OCI-LY7 (cell line): ENCODE measurements around the gene SLC48A1. TPM values are rescaled to one million over a fixed set of nuclear protein-coding genes. Genes with fewer than 3 reads are reported as not detected.

Experiments used
- BruUV-seq: library from RNA; stranded (reverse); fragments of 400-500 nt; replicated peaks from 2 replicates; lab custom pipeline; 2021; lab: Mats Ljungman, UMichigan
- CTCF ChIA-PET: fragments of 300-600 bp; sonication (Branson Sonifier 250); formaldehyde crosslinking; loops from one replicate; lab custom pipeline; 2022; ENCODE audit warnings: antibody characterized with exemption; ENCODE audit not compliant: unreplicated experiment; lab: Charles Lee
- POLR2A ChIA-PET: fragments of 300-600 bp; sonication (Branson Sonifier 250); formaldehyde crosslinking; loops from one replicate; lab custom pipeline; 2022; ENCODE audit warnings: antibody characterized with exemption; lab: Charles Lee
- DNase-seq: peaks from one replicate; pipeline ENCODE4 v3.0.0-alpha.2; 2015; ENCODE audit warnings: low spot score
- H2AFZ ChIP-seq: fragments of 200-600 bp; sonication (generic), shearing (Covaris generic); 2 replicates; pipeline ENCODE4 v1.6.1; 2014; ENCODE audit warnings: mild to moderate bottlenecking, antibody characterized with exemption, low read length, moderate library complexity
- H3K27ac ChIP-seq: fragments of 200-600 bp; sonication (generic); 2 replicates; pipeline ENCODE4 v1.5.1; 2014; ENCODE audit warnings: mixed run types, low read depth, mild to moderate bottlenecking, moderate library complexity, low read length, inconsistent platforms; ENCODE audit not compliant: poor library complexity, severe bottlenecking
- H3K36me3 ChIP-seq: fragments of 200-600 bp; sonication (generic); 2 replicates; pipeline ENCODE4 v1.6.1; 2014; ENCODE audit warnings: mild to moderate bottlenecking, antibody characterized with exemption, low read length, moderate library complexity, mixed read lengths; ENCODE audit not compliant: insufficient read depth
- H3K4me1 ChIP-seq: fragments of 200-600 bp; sonication (generic); 2 replicates; pipeline ENCODE4 v1.5.1; 2014; ENCODE audit warnings: mild to moderate bottlenecking, low read length; ENCODE audit not compliant: insufficient read depth, poor library complexity, severe bottlenecking
- H3K4me2 ChIP-seq: fragments of 200-600 bp; sonication (generic); 2 replicates; pipeline ENCODE4 v1.6.1; 2014; ENCODE audit warnings: mild to moderate bottlenecking, low read length
- H3K4me3 ChIP-seq: fragments of 200-600 bp; sonication (generic); 2 replicates; pipeline ENCODE4 v1.5.1; 2014; ENCODE audit warnings: mild to moderate bottlenecking, low read depth, low read length; ENCODE audit not compliant: poor library complexity, severe bottlenecking
- H3K79me2 ChIP-seq: fragments of 200-600 bp; sonication (generic); 2 replicates; pipeline ENCODE4 v1.6.1; 2016; ENCODE audit warnings: low read depth, mild to moderate bottlenecking, low read length, moderate library complexity, mixed read lengths; ENCODE audit not compliant: insufficient read depth
- H3K9me2 ChIP-seq: fragments of 200-600 bp; sonication (generic); 2 replicates; pipeline ENCODE4 v1.6.1; 2016; ENCODE audit warnings: mild to moderate bottlenecking, low read length, mixed read lengths; ENCODE audit not compliant: insufficient read depth
- H3K9me3 ChIP-seq: fragments of 200-600 bp; sonication (generic); 2 replicates; pipeline ENCODE4 v1.6.1; 2014; ENCODE audit warnings: mild to moderate bottlenecking, mixed run types, low read length, mixed read lengths
- H4K20me1 ChIP-seq: fragments of 200-600 bp; sonication (generic); 2 replicates; pipeline ENCODE4 v1.6.1; 2014; ENCODE audit warnings: mild to moderate bottlenecking, antibody characterized with exemption, low read length, moderate library complexity, mixed read lengths; ENCODE audit not compliant: insufficient read depth
- CTCF ChIP-seq: fragments of 200-600 bp; sonication (generic); conservative IDR thresholded peaks from 2 replicates; pipeline ENCODE4 v1.5.1; 2014; ENCODE audit warnings: mild to moderate bottlenecking, antibody characterized with exemption, low read length, moderate library complexity, mixed read lengths
- EZH2phosphoT487 ChIP-seq: fragments of 200-600 bp; sonication (generic); IDR thresholded peaks from 2 replicates; pipeline ENCODE4 v1.6.1; 2018; ENCODE audit warnings: low read depth, borderline replicate concordance, mild to moderate bottlenecking, mixed run types, antibody characterized with exemption, low read length, moderate library complexity, mixed read lengths
- intact Hi-C: fragments of 100-400 bp; cut with micrococcal nuclease; formaldehyde crosslinking; loops from one replicate; pipeline ENCODE4 v1.10.0; 2022; ENCODE audit not compliant: unreplicated experiment
- total RNA-seq, 2 experiments: library from RNA; depleted of rRNA in 1 of 2; stranded (reverse); fragments of >200 nt in 1 of 2; shearing (Covaris generic) in 1 of 2; gene quantifications; 2 replicates each; pipeline ENCODE4 v1.2.3, GENCODE V29; 2014 to 2022

SLC48A1 gene
- total RNA-seq, 2 experiments from 2014 or later, result 9.6 to 12.0 TPM

- Histone ChIP-seq H3K4me1 (no peaks in the 10 kb centered on the region), H3K27ac (no peak overlapping the region), H3K4me3 (no peak overlapping the region), H3K79me2 (no peaks in the 10 kb centered on the region), H3K36me3 (peaks cover 92% of the 10 kb centered on the region), H4K20me1 (no peaks in the 10 kb centered on the region), H3K9me2 (no peaks in the 10 kb centered on the region), H2AFZ (no peak overlapping the region), H3K4me2 (no peak overlapping the region), H3K9me3 (no peaks in the 10 kb centered on the region)
- DNase-seq, result no peak
- POLR2A ChIA-PET, result interaction anchor here (0.6 kb wide), 1 partner anchor 61 kb away, joined by 4 read pairs; no protein-coding TSS in a partner anchor
- CTCF ChIA-PET, result no interaction called here
- TF ChIP-seq CTCF, result no peak
- TF ChIP-seq EZH2phosphoT487, result no peak
- no TSS peak for BruUV-seq
- intact Hi-C loops, result no loop called here
Observed at GRCh38 chr12:47790676-47791350, 17.8 kb downstream of the SLC48A1 start.

GRCh38 chr12:47791351-47791746 lies 18.3 kb downstream of the SLC48A1 start:
- Histone ChIP-seq H3K79me2 (no peaks in the 10 kb centered on the region), H3K36me3 (peaks cover 90% of the 10 kb centered on the region), H2AFZ (no peak overlapping the region), H4K20me1 (no peaks in the 10 kb centered on the region), H3K4me1 (no peaks in the 10 kb centered on the region), H3K27ac (no peak overlapping the region), H3K9me3 (no peaks in the 10 kb centered on the region), H3K4me2 (no peak overlapping the region), H3K9me2 (no peaks in the 10 kb centered on the region), H3K4me3 (no peak overlapping the region)
- POLR2A ChIA-PET, result no interaction called here
- no TSS peak for BruUV-seq
- intact Hi-C loops, result no loop called here
- TF ChIP-seq CTCF (no peak), EZH2phosphoT487 (no peak)
- no peak for DNase-seq
- CTCF ChIA-PET, result interaction anchor here (0.6 kb wide), 1 partner anchor 17 kb away, joined by 3 read pairs; no protein-coding TSS in a partner anchor

GRCh38 chr12:47791874-47792273 lies 18.8 kb downstream of the SLC48A1 start:
- Histone ChIP-seq H3K36me3 (peaks cover 90% of the 10 kb centered on the region), H3K4me2 (no peak overlapping the region), H2AFZ (no peak overlapping the region), H3K79me2 (no peaks in the 10 kb centered on the region), H3K9me3 (no peaks in the 10 kb centered on the region), H3K4me1 (no peaks in the 10 kb centered on the region), H3K4me3 (no peak overlapping the region), H3K27ac (no peak overlapping the region), H4K20me1 (no peaks in the 10 kb centered on the region), H3K9me2 (no peaks in the 10 kb centered on the region)
- ChIA-PET POLR2A (no interaction called here), CTCF (interaction anchor here (0.6 to 2.0 kb wide), 3 partner anchors 17 to 47 kb away, joined by 3 to 5 read pairs (median 3); no protein-coding TSS in a partner anchor)
- TF ChIP-seq CTCF (no peak), EZH2phosphoT487 (no peak)
- BruUV-seq, result no TSS peak
- intact Hi-C loops, result no loop called here
- no peak for DNase-seq
